HUES64 (cell line): ENCODE measurements around the gene GRWD1.

Experiments used
- H3K27ac ChIP-seq: 2 replicates; pipeline ENCODE4 v1.7.0; 2013; ENCODE audit warnings: low read depth, low read length, inconsistent platforms
- H3K27me3 ChIP-seq: 2 replicates; pipeline ENCODE4 v1.6.1; 2013; ENCODE audit warnings: mild to moderate bottlenecking, low read length; ENCODE audit not compliant: insufficient read depth
- H3K36me3 ChIP-seq: 2 replicates; pipeline ENCODE4 v1.6.1; 2013; ENCODE audit warnings: mild to moderate bottlenecking, low read length; ENCODE audit not compliant: insufficient read depth
- H3K4me1 ChIP-seq: 2 replicates; pipeline ENCODE4 v1.6.1; 2013; ENCODE audit warnings: mild to moderate bottlenecking, low read length, moderate library complexity; ENCODE audit not compliant: insufficient read depth
- H3K4me3 ChIP-seq: 2 replicates; pipeline ENCODE4 v1.5.1; 2013; ENCODE audit warnings: mild to moderate bottlenecking, low read length, moderate library complexity
- H3K9ac ChIP-seq: 2 replicates; pipeline ENCODE4 v1.6.1; 2013; ENCODE audit warnings: mild to moderate bottlenecking, low read depth, low read length
- H3K9me3 ChIP-seq: 2 replicates; pipeline ENCODE4 v1.6.1; 2013; ENCODE audit warnings: low read depth, low read length; ENCODE audit not compliant: insufficient read depth
- WGBS: fragments of 150-250, 120-280 bp; methylation state at CpG from one replicate; pipeline ENCODE4 v1.1.7; 2013; ENCODE audit warnings: missing lambda C conversion rate; 5-methylcytosine and 5-hydroxymethylcytosine counted together

Gene GRWD1

GRCh38 chr19:48448563-48448962, 2.8 kb downstream of the GRWD1 start:
- peaks cover 65% of the 10 kb centered on the region for H3K36me3 ChIP-seq
- H3K4me1 ChIP-seq = peaks cover 8% of the 10 kb centered on the region; the same call in 1 of the 2 replicates
- no peak overlapping the region for H3K27ac ChIP-seq
- WGBS = 93% methylated on average over 4 of the region's 4 CpGs
- H3K9ac ChIP-seq = no peak overlapping the region
- no peaks in the 10 kb centered on the region for H3K9me3 ChIP-seq
- H3K27me3 ChIP-seq = peaks cover 16% of the 10 kb centered on the region
- H3K4me3 ChIP-seq = no peak overlapping the region

GRCh38 chr19:48450441-48450840, 4.7 kb downstream of the GRWD1 start:
- no peaks in the 10 kb centered on the region for H3K27me3 ChIP-seq
- H3K4me1 ChIP-seq = no peaks in the 10 kb centered on the region
- no peak overlapping the region for H3K4me3 ChIP-seq
- H3K27ac ChIP-seq = no peak overlapping the region
- WGBS = 96% methylated on average over 23 of the region's 23 CpGs
- H3K9me3 ChIP-seq = no peaks in the 10 kb centered on the region
- H3K9ac ChIP-seq = no peak overlapping the region
- peaks cover 78% of the 10 kb centered on the region for H3K36me3 ChIP-seq

GRCh38 chr19:48450863-48451262, 5.1 kb downstream of the GRWD1 start:
- no peak overlapping the region for H3K9ac ChIP-seq
- H3K4me1 ChIP-seq = no peaks in the 10 kb centered on the region
- 97% methylated on average over 15 of the region's 15 CpGs for WGBS

GRCh38 chr19:48451624-48452023, 5.8 kb downstream of the GRWD1 start:
- no peak overlapping the region for H3K4me3 ChIP-seq
- no peaks in the 10 kb centered on the region for H3K4me1 ChIP-seq
- H3K27ac ChIP-seq = no peak overlapping the region
- peaks cover 88% of the 10 kb centered on the region for H3K36me3 ChIP-seq
- WGBS = 96% methylated on average over 12 of the region's 12 CpGs
- no peaks in the 10 kb centered on the region for H3K27me3 ChIP-seq
- no peak overlapping the region for H3K9ac ChIP-seq
- H3K9me3 ChIP-seq = no peaks in the 10 kb centered on the region

More at GRCh38 chr19:48450863-48451262, 5.1 kb downstream of the GRWD1 start:
- no peak overlapping the region for H3K4me3 ChIP-seq
- H3K36me3 ChIP-seq = peaks cover 82% of the 10 kb centered on the region
- no peaks in the 10 kb centered on the region for H3K27me3 ChIP-seq
- no peaks in the 10 kb centered on the region for H3K9me3 ChIP-seq
- no peak overlapping the region for H3K27ac ChIP-seq

GRCh38 chr19:48452289-48453190, 6.8 kb downstream of the GRWD1 start:
- Histone ChIP-seq H3K27me3 (no peaks in the 10 kb centered on the region), H3K36me3 (peaks cover 91% of the 10 kb centered on the region), H3K9me3 (no peaks in the 10 kb centered on the region), H3K27ac (no peak overlapping the region), H3K4me3 (no peak overlapping the region), H3K4me1 (no peaks in the 10 kb centered on the region), H3K9ac (no peak overlapping the region)
- WGBS = 95% methylated on average over 33 of the region's 33 CpGs

GRCh38 chr19:48454150-48454730, 8.5 kb downstream of the GRWD1 start:
- Histone ChIP-seq H3K27ac (no peak overlapping the region), H3K9me3 (no peaks in the 10 kb centered on the region), H3K36me3 (peaks cover 79% of the 10 kb centered on the region), H3K4me3 (no peak overlapping the region), H3K4me1 (no peaks in the 10 kb centered on the region), H3K9ac (no peak overlapping the region), H3K27me3 (no peaks in the 10 kb centered on the region)
- 95% methylated on average over 22 of the region's 22 CpGs for WGBS

GRCh38 chr19:48455171-48455907, 9.6 kb downstream of the GRWD1 start, which contains the start of gene KCNJ14:
TSS of gene KCNJ14 (plus strand) at chr19:48455574. CDS start at chr19:48461725, 6,151 bp downstream.
- Histone ChIP-seq H3K27me3 (no peaks in the 10 kb centered on the region), H3K4me3 (no peak within 1 kb of the TSS), H3K27ac (no peak within 1 kb of the TSS), H3K9ac (no peak within 1 kb of the TSS), H3K9me3 (no peaks in the 10 kb centered on the region), H3K4me1 (no peaks in the 10 kb centered on the region), H3K36me3 (peaks cover 71% of the 10 kb centered on the region)
- WGBS = 92% methylated on average over 16 of the region's 16 CpGs

GRCh38 chr19:48455908-48456562, 10.3 kb downstream of the GRWD1 start:
- Histone ChIP-seq H3K27me3 (no peaks in the 10 kb centered on the region), H3K36me3 (peaks cover 66% of the 10 kb centered on the region), H3K9me3 (no peaks in the 10 kb centered on the region), H3K27ac (no peak overlapping the region), H3K4me3 (no peak overlapping the region), H3K9ac (no peak overlapping the region), H3K4me1 (no peaks in the 10 kb centered on the region)
- WGBS = 93% methylated on average over 11 of the region's 11 CpGs

- Histone ChIP-seq H3K27ac (no peak overlapping the region), H3K27me3 (no peaks in the 10 kb centered on the region), H3K36me3 (peaks cover 58% of the 10 kb centered on the region), H3K4me1 (no peaks in the 10 kb centered on the region), H3K9me3 (no peaks in the 10 kb centered on the region), H3K4me3 (no peak overlapping the region), H3K9ac (no peak overlapping the region)
- 99% methylated on average over 4 of the region's 4 CpGs for WGBS
These were observed 11.1 kb downstream of the GRWD1 start for GRCh38 chr19:48456864-48457263.

- Histone ChIP-seq H3K36me3 (peaks cover 49% of the 10 kb centered on the region), H3K9ac (no peak overlapping the region), H3K4me3 (no peak overlapping the region), H3K27ac (no peak overlapping the region), H3K9me3 (no peaks in the 10 kb centered on the region), H3K27me3 (no peaks in the 10 kb centered on the region), H3K4me1 (no peaks in the 10 kb centered on the region)
- WGBS = 90% methylated on average over 2 of the region's 2 CpGs
These were observed 12.2 kb downstream of the GRWD1 start for GRCh38 chr19:48458016-48458415.

GRCh38 chr19:48461651-48461981, 15.8 kb downstream of the GRWD1 start:
- H3K27ac ChIP-seq = no peak overlapping the region
- H3K27me3 ChIP-seq = no peaks in the 10 kb centered on the region
- peaks cover 18% of the 10 kb centered on the region for H3K36me3 ChIP-seq
- no peak overlapping the region for H3K9ac ChIP-seq
- no peaks in the 10 kb centered on the region for H3K9me3 ChIP-seq
- no peak overlapping the region for H3K4me3 ChIP-seq
- no peaks in the 10 kb centered on the region for H3K4me1 ChIP-seq
- 96% methylated on average over 36 of the region's 36 CpGs for WGBS
